Activated naive CD8-positive, alpha-beta T cell treated with anti-CD3 and anti-CD28 coated beads, Interleukin-2, amount 10 ng/mL, durations not matched to agents 7 days and 5 days (primary cell): Measurements from ENCODE around the gene NUDT7. TPM values are rescaled to one million over a fixed set of nuclear protein-coding genes. Genes with fewer than 3 reads are reported as not detected.
A peak's percentile ranks its signal among the peaks of the same experiment; 100 is the strongest.

Source experiments
- ATAC-seq: fragments of 150-1000 bp; cut with Tn5 transposase; one replicate; pipeline ENCODE4 v1.10.0; 2021; ENCODE audit warnings: low read depth, moderate library complexity
- POLR2A ChIA-PET: fragments of 350-600 bp; sonication (Branson Sonifier 250); formaldehyde crosslinking; loops from one replicate; lab custom pipeline; 2021; ENCODE audit warnings: antibody characterized with exemption; lab: Charles Lee
- DNase-seq: peaks from one replicate; pipeline ENCODE4 v3.0.0; 2021
- H3K27ac Mint-ChIP-seq: one replicate; pipeline ENCODE4 v1.8.0; 2022; ENCODE audit warnings: mild to moderate bottlenecking, mixed read lengths
- H3K27me3 Mint-ChIP-seq: one replicate; pipeline ENCODE4 v1.8.0; 2022; ENCODE audit warnings: mild to moderate bottlenecking, moderate library complexity, mixed read lengths
- H3K36me3 Mint-ChIP-seq: one replicate; pipeline ENCODE4 v1.8.0; 2021; ENCODE audit warnings: mild to moderate bottlenecking, mixed read lengths
- H3K4me1 Mint-ChIP-seq: one replicate; pipeline ENCODE4 v1.8.0; 2021; ENCODE audit warnings: mixed read lengths
- H3K4me3 Mint-ChIP-seq: one replicate; pipeline ENCODE4 v1.8.0; 2022; ENCODE audit warnings: mild to moderate bottlenecking, moderate library complexity, mixed read lengths
- H3K9me3 Mint-ChIP-seq: one replicate; pipeline ENCODE4 v1.8.0; 2021; ENCODE audit warnings: mixed read lengths
- total RNA-seq, 2 experiments: library from RNA; stranded (reverse); gene quantifications; one replicate each; pipeline ENCODE4 v1.2.3, GENCODE V29; 2021

Gene NUDT7
- total RNA-seq, 2 experiments from 2014 or later, result 4.1 to 4.5 TPM

DNA sequence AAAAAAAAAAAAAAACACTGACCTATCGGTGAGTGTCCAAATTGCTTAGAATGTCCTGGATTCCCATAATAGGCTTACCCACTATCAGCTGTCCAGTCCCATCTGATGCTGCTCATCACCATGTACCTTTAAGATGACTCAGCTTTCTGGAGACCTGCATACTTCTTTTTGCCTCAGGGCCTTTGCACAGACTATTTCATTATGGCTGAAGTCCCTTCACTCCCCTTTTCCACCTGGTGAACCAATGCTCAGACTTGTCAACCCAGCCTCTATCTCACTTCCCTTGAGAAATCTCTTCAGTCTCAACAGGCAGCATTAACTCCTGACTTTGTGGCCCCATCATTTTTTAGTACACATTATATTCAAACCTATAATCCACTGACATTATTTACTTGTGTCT is 29.7 kb upstream of the NUDT7 start:
- peaks cover 2% of the 10 kb centered on the region for H3K27me3 Mint-ChIP-seq
- ATAC-seq (no peak), DNase-seq (no peak)
- H3K36me3 Mint-ChIP-seq, result no peaks in the 10 kb centered on the region
- POLR2A ChIA-PET, result no interaction called here
- no peaks in the 10 kb centered on the region for H3K9me3 Mint-ChIP-seq
- no peaks in the 10 kb centered on the region for H3K4me1 Mint-ChIP-seq
- H3K27ac Mint-ChIP-seq, result no peak overlapping the region
- no peak overlapping the region for H3K4me3 Mint-ChIP-seq

DNA sequence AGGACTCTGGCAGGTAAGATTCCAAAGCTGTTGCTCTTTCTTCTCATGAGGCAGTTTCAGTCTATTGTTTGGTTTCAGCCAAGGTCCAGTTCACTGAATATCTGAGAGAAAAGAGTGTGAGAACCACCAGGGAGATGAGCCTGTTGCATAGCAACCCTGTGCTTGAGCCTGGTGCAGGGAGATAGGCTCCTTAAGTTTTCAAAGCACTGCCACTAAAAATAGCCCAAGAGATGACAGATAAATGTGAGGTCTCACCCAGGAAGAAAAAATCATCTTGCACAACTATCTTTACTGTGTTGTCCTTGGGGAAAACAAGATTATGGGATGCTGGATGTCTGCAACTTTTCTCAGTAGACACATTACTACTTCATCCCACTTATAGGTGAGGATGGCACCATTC is 26.2 kb upstream of the NUDT7 start:
- POLR2A ChIA-PET, result no interaction called here
- ATAC-seq (no peak), DNase-seq (no peak)
- peaks cover 15% of the 10 kb centered on the region for H3K27me3 Mint-ChIP-seq
- no peak overlapping the region for H3K4me3 Mint-ChIP-seq
- H3K27ac Mint-ChIP-seq, result no peak overlapping the region
- no peaks in the 10 kb centered on the region for H3K36me3 Mint-ChIP-seq
- H3K4me1 Mint-ChIP-seq, result no peaks in the 10 kb centered on the region
- H3K9me3 Mint-ChIP-seq, result no peaks in the 10 kb centered on the region

DNA sequence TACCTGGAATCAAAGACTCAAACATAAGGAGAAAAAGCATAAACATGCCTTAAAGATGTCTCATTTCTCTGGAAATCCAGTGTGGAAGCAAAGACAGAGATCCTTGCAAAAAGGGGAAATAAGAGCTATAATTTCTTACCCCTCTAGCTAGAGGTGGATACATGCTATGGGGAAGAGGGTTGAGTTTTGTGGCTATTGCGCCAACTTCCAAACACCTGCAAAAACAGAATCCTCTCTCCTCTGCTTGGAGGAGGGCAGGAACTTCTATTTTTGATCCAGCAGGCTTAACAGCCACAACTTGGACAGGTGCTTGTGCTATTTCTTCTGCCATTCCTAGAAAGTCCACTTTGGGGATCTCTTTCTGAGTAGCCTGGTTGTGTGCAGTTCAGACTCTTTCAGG is 21.5 kb upstream of the NUDT7 start:
- POLR2A ChIA-PET, result no interaction called here
- no peaks in the 10 kb centered on the region for H3K4me1 Mint-ChIP-seq
- peaks cover 19% of the 10 kb centered on the region for H3K27me3 Mint-ChIP-seq
- H3K27ac Mint-ChIP-seq, result no peak overlapping the region
- DNase-seq (no peak), ATAC-seq (no peak)
- H3K36me3 Mint-ChIP-seq, result no peaks in the 10 kb centered on the region
- no peak overlapping the region for H3K4me3 Mint-ChIP-seq
- H3K9me3 Mint-ChIP-seq, result no peaks in the 10 kb centered on the region

DNA sequence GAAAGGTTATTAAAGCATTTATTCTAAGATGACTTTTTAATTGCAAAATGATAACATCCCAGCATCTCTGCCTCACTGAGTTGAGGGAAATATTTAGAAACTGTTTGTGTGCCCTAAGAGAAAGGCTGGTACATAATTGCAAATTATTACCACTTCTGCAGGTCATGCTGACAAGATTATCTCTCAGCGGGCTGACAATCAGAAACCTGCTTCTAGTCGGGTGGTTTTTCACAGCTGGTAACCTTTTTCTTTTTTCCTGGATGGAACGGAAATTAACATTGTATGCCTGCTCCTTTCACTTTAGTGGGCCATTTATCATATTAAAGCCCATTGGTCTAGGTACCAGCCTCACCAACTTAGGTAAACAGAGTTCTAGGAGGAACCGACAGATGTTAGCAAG is 17.0 kb upstream of the NUDT7 start:
- ATAC-seq (no peak), DNase-seq (no peak)
- POLR2A ChIA-PET, result no interaction called here
- Mint-ChIP-seq H3K4me1 (no peaks in the 10 kb centered on the region), H3K27ac (no peak overlapping the region), H3K4me3 (no peak overlapping the region), H3K27me3 (peaks cover 6% of the 10 kb centered on the region), H3K9me3 (no peaks in the 10 kb centered on the region), H3K36me3 (no peaks in the 10 kb centered on the region)

DNA sequence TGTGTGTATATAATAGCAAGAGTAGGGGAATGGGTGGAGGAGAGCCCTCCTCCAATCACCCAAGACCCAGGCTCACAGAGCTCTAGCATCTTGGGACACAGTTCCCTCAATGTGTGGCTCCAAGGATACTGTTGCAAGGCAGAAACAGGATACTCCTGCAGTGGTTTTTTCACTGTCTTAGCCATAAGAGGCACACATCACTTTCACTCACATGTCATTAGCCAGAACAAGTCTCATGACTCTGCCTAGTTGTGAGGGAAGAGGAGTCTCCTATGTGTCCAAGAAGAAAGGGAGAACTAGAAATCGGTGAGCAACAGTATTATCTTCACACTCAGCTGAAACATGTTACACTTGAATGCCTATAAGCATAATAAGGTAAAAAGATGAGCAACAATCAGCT is 11.1 kb upstream of the NUDT7 start:
- ATAC-seq, result no peak
- DNase-seq, result no peak
- Mint-ChIP-seq H3K36me3 (no peaks in the 10 kb centered on the region), H3K27ac (no peak overlapping the region), H3K4me3 (no peak overlapping the region), H3K27me3 (no peaks in the 10 kb centered on the region), H3K9me3 (no peaks in the 10 kb centered on the region), H3K4me1 (peaks cover 1% of the 10 kb centered on the region)
- POLR2A ChIA-PET, result no interaction called here

DNA sequence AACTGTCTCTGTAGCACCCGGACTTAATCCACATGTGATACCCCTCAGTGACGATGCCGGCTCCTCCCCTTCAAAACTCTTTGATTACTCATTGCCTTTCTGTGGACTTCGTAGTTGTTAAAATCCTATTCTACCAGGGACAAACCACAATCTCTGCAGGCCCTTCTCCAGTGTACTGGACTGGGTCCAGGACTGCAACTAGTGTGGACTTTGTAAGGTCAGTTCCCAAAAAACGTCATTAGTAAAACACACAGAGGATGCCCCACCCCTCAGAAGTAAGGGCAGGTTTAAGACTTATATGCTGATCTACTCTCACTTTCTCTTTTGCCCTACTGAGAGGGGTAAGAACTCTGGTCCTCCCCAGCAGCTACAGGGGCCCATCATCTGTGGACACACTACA is 10.5 kb upstream of the NUDT7 start:
- ATAC-seq, result no peak
- Mint-ChIP-seq H3K4me1 (peaks cover 1% of the 10 kb centered on the region), H3K4me3 (no peak overlapping the region), H3K9me3 (no peaks in the 10 kb centered on the region), H3K27ac (no peak overlapping the region), H3K27me3 (no peaks in the 10 kb centered on the region), H3K36me3 (no peaks in the 10 kb centered on the region)
- POLR2A ChIA-PET, result no interaction called here
- no peak for DNase-seq

DNA sequence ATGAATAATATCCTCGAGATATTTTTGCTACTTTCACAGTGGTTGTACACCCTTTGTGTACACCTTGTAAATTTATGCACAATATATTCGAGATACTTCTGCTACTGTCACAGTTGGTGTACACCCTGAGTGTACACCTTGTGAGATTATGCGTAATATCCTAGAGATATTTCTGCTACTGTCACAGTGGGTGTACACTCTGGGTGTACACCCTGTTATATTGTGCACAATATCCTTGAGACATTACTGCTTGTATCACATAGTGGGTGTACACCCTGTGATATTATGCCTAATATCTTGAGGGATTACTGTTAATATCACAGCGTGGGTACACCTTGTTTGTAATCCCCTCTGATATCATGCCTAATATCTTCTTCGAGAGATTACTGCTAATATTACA is 7.2 kb upstream of the NUDT7 start:
- peaks cover 1% of the 10 kb centered on the region for H3K4me1 Mint-ChIP-seq
- H3K4me3 Mint-ChIP-seq, result no peak overlapping the region
- H3K27ac Mint-ChIP-seq, result no peak overlapping the region
- no peaks in the 10 kb centered on the region for H3K9me3 Mint-ChIP-seq
- no peaks in the 10 kb centered on the region for H3K27me3 Mint-ChIP-seq
- H3K36me3 Mint-ChIP-seq, result no peaks in the 10 kb centered on the region
- DNase-seq, result no peak
- ATAC-seq, result no peak
- POLR2A ChIA-PET, result no interaction called here

DNA sequence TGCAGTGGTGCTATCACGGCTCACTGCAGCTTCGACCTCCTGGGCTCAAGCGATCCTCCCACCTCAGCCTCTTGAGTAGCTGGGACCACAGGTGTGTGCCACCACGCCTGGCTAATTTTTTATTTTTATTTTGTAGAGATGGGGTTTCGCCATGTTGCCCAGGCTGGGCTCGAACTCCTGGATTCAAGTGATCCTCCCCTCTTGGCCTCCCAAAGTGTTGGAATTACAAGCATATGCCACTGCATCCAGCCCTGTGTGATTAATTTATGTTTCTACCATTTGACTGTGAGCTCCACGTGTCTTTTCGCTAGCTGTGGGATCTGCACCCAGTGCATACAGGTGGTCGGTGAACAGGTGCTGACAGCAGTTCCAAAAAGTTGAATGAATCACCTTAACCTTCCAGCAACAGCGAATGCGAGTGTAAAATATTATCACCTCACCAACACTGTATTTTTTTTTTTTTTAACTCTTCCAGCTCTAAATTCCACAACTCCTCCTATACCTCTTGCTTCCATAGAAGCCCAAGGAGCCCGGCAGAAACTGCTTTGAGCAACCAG is 484 bp upstream of the NUDT7 start:
- H3K4me1 Mint-ChIP-seq, result peaks cover 11% of the 10 kb centered on the region
- POLR2A ChIA-PET, result interaction anchor here (1.5 kb wide), 1 partner anchor 378 kb away, joined by 4 read pairs; no protein-coding TSS in a partner anchor
- no peaks in the 10 kb centered on the region for H3K27me3 Mint-ChIP-seq
- peaks cover 3% of the 10 kb centered on the region for H3K36me3 Mint-ChIP-seq
- H3K27ac Mint-ChIP-seq, result peak overlapping the region; percentile 90
- peak; percentile 25 for DNase-seq
- peak overlapping the region; percentile 87 for H3K4me3 Mint-ChIP-seq
- peak; percentile 24 for ATAC-seq
- peaks cover 3% of the 10 kb centered on the region for H3K9me3 Mint-ChIP-seq

DNA sequence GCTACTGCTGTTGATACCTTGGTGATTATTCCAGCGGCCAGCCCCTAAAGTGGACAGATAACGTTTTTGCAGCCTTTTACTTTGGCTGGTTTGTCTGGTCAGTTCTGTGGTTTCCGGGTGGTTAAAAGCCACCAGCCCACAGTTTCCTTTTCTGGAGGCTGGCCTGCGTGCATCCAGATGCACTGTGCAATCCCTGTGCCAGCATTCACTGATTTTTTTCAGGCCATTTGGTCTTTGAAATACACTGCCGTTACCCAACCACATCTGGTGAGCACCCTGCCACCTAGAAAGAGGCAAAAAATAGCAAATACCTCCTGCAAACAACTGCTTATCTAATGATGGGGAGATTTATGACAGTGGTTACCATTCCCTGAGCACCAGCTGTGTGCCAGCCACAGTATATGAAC is 797 bp downstream of the NUDT7 start:
- ATAC-seq, result no peak
- Mint-ChIP-seq H3K27ac (peak overlapping the region; percentile 56), H3K4me1 (peaks cover 11% of the 10 kb centered on the region), H3K4me3 (peak overlapping the region; percentile 87), H3K9me3 (peaks cover 3% of the 10 kb centered on the region), H3K27me3 (no peaks in the 10 kb centered on the region), H3K36me3 (peaks cover 6% of the 10 kb centered on the region)
- POLR2A ChIA-PET, result no interaction called here
- no peak for DNase-seq

DNA sequence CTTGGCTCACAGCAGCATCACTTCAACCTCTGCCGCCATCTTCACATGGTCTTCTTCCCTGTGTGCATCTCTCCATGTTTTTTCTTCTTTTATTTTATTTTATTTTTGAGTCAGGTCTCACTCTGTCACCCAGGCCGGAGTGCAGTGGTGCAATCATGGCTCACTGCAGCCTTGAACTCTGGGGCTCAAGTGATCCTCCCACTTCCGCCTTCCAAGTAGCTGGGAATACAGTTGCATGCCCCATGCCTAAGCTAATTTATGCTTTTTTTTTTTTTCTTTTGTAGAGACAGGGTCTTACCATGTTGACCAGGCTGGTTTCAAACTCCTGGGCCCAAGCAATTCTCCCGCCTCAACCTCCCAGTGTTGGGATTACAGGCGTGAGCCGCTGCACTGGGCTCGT is 1.9 kb downstream of the NUDT7 start:
- Mint-ChIP-seq H3K36me3 (peaks cover 7% of the 10 kb centered on the region), H3K4me3 (no peak overlapping the region), H3K27ac (no peak overlapping the region), H3K4me1 (peaks cover 11% of the 10 kb centered on the region), H3K27me3 (no peaks in the 10 kb centered on the region), H3K9me3 (peaks cover 3% of the 10 kb centered on the region)
- POLR2A ChIA-PET, result no interaction called here
- no peak for ATAC-seq
- DNase-seq, result no peak

DNA sequence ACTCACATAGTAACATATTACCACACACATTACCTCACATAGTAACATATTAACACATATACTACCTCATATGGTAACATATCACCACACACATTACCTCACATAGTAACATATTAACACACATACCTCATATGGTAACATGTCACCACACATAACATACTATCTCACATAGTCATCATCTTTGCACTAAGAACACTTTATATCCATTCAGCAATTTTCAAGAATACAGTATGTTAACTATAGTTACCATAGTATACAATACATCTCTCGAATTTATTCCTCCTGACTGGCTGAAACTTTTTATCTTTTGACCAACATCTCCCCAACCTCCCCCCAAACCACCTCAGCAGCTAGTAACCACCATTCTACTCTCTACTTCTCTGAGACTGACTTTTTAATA is 7.6 kb downstream of the NUDT7 start:
- POLR2A ChIA-PET, result no interaction called here
- H3K4me3 Mint-ChIP-seq, result no peak overlapping the region
- no peaks in the 10 kb centered on the region for H3K27me3 Mint-ChIP-seq
- H3K36me3 Mint-ChIP-seq, result peaks cover 12% of the 10 kb centered on the region
- peaks cover 10% of the 10 kb centered on the region for H3K9me3 Mint-ChIP-seq
- peaks cover 2% of the 10 kb centered on the region for H3K4me1 Mint-ChIP-seq
- DNase-seq, result no peak
- H3K27ac Mint-ChIP-seq, result no peak overlapping the region
- no peak for ATAC-seq

DNA sequence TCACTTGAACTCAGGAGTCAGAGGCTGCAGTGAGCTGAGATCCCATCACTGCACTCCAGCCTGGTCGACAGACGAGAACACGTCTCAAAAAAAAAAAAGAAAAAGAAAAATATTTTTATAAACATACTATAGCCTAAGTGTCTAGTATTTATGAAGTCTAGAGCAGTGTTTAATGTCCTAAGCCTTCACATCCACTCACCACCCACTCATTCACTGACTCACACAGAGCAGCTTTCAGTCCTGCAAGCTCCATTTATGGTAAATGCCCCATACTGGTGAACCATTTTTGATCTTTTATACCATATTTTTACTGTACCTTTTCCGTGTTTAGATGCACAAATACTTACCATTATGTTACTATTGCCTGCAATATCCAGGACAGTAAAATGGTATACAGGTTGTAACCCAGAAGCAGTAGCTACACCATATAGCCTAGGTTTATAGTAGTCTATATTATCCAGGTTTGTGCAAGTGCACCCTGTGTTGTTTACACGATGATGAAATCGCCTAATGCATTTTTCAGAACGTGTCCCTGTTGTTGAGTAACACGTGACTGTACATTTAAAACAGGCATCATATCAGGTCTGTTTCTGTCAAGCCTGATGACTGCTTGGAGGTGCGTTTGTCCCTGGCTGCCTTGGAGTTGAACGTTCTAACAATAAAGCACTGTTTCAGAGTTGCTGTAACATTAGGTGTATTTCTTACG is 10.1 kb downstream of the NUDT7 start:
- Mint-ChIP-seq H3K9me3 (peaks cover 10% of the 10 kb centered on the region), H3K4me3 (no peak overlapping the region), H3K36me3 (peaks cover 7% of the 10 kb centered on the region), H3K27me3 (no peaks in the 10 kb centered on the region), H3K4me1 (peaks cover 5% of the 10 kb centered on the region), H3K27ac (no peak overlapping the region)
- POLR2A ChIA-PET, result no interaction called here
- DNase-seq (no peak), ATAC-seq (no peak)

DNA sequence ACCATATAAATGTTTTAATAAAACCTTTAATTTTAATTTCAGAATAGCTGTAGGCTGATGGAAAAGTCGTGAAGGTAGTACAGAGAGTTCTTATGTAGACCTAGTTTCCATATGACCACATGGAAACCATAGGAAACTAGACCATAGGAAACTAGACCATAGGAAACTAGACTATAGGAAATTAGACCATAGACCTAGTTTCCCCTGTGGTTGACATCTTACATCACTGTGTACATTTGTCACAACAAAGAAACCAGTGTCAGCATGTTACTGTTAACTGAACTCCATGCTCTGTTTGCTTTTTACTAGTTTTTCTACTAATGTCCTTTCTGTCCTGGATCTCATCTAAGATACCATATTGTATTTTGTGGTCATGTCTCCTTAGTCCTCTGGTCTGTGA is 14.6 kb downstream of the NUDT7 start:
- H3K27ac Mint-ChIP-seq, result no peak overlapping the region
- POLR2A ChIA-PET, result no interaction called here
- ATAC-seq, result no peak
- H3K4me1 Mint-ChIP-seq, result peaks cover 5% of the 10 kb centered on the region
- H3K36me3 Mint-ChIP-seq, result peaks cover 2% of the 10 kb centered on the region
- peaks cover 5% of the 10 kb centered on the region for H3K9me3 Mint-ChIP-seq
- DNase-seq, result no peak
- H3K4me3 Mint-ChIP-seq, result no peak overlapping the region
- H3K27me3 Mint-ChIP-seq, result no peaks in the 10 kb centered on the region

DNA sequence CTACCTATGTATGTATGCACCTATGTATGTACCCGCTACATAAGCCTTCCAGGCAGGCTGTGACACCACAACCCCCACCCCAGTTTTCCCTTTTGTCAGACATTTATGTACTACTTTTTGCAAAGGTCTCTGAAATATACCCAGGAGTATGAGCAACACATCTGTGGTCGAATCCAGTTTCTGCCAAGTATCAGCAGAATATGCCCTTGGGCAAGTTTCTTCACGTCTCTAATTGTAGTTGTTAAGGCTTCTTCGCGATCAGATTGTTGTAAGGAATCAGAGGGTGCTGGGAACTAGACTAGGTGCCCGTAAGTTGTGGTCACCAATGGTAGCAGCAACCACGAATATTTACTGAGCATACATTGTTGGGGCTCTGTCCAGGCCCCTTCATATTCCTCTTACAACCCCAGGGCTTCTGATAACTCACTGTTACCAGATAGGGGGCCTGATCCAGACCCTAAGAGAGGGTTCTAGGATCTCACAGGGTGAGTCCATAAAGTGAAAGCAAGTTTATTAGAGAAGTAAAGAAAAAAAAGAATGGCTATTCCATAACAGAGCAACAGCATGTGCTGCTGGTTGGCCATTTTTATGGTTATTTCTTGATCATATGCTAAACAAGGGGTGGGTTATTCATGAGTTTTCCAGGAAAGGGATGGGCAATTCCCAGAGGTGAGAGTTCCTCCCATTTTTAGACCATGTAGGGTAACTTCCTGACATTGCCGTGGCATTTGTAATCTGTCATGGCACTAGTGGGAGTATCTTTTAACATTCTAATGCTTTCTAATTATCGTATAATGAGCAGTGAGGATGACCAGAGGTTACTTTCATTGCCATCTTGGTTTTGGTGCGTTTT is 16.6 kb downstream of the NUDT7 start:
- DNase-seq, result no peak
- Mint-ChIP-seq H3K4me3 (no peak overlapping the region), H3K27me3 (no peaks in the 10 kb centered on the region), H3K4me1 (peaks cover 5% of the 10 kb centered on the region), H3K9me3 (peaks cover 5% of the 10 kb centered on the region), H3K36me3 (peaks cover 2% of the 10 kb centered on the region), H3K27ac (no peak overlapping the region)
- no peak for ATAC-seq
- POLR2A ChIA-PET, result no interaction called here
